ENCODE results near the gene BCL6. TPM values are rescaled to one million over a fixed set of nuclear protein-coding genes. Genes with fewer than 3 reads are reported as not detected.

BCL6 gene
- total RNA-seq, 2 donors from 2014 or later: 53.0 to 88.6 TPM

GRCh38 chr3:187719628-187720336, 25.5 kb downstream of the BCL6 start:
- no peaks in the 10 kb centered on the region for H3K27me3 ChIP-seq
- peaks cover 43% of the 10 kb centered on the region for H3K36me3 ChIP-seq
- H3K4me3 ChIP-seq: no peak overlapping the region
- DNase-seq (ENCODE audit: low spot score): no peak
- no peaks in the 10 kb centered on the region for H3K4me1 ChIP-seq
- peak overlapping the region; percentile 2 to 9 for H3K27ac ChIP-seq
- no peak for TF ChIP-seq CTCF (IDR thresholded peaks at IDR 0.05)
- H3K9me3 ChIP-seq: no peaks in the 10 kb centered on the region

DNA sequence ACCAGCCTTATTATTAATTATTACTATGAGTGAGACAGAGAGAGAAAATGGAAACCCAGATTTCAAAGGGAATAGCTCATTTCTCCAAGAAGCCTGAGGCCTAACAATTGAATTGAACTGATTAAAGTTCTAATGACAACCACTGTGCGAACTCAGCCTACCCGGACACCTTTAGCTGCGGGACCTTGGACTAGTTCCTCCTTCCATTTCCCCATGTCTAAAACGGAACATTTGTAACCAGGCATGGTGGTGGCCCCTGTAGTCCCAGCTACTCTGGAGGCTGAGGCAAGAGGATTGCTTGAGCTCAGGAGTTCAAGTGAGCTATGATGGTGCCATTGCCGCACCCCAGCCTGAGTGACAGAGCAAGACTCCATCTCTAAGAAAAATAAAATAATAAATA, 26.5 kb downstream of the BCL6 start:
- no peaks in the 10 kb centered on the region for H3K9me3 ChIP-seq
- no peaks in the 10 kb centered on the region for H3K27me3 ChIP-seq
- no peak for TF ChIP-seq CTCF (IDR thresholded peaks at IDR 0.05)
- no peak overlapping the region for H3K27ac ChIP-seq
- DNase-seq (ENCODE audit: low spot score): no peak
- H3K36me3 ChIP-seq: peaks cover 33% of the 10 kb centered on the region
- H3K4me3 ChIP-seq: no peak overlapping the region
- peaks cover 0 to 2% of the 10 kb centered on the region in 2 donors for H3K4me1 ChIP-seq

GRCh38 chr3:187717572-187717971, 27.7 kb downstream of the BCL6 start:
- Histone ChIP-seq H3K27me3 (no peaks in the 10 kb centered on the region), H3K4me1 (peaks cover 0 to 4% of the 10 kb centered on the region in 2 donors), H3K9me3 (no peaks in the 10 kb centered on the region), H3K27ac (no peak overlapping the region), H3K4me3 (no peak overlapping the region), H3K36me3 (peaks cover 21% of the 10 kb centered on the region)
- DNase-seq (ENCODE audit: low spot score): no peak
- TF ChIP-seq CTCF (IDR thresholded peaks at IDR 0.05): no peak

- Histone ChIP-seq H3K27ac (no peak overlapping the region), H3K4me1 (peaks cover 0 to 4% of the 10 kb centered on the region in 2 donors), H3K36me3 (no peaks in the 10 kb centered on the region), H3K4me3 (no peak overlapping the region), H3K27me3 (no peaks in the 10 kb centered on the region), H3K9me3 (no peaks in the 10 kb centered on the region)
- DNase-seq (ENCODE audit: low spot score): peak; percentile 75
- TF ChIP-seq CTCF (IDR thresholded peaks at IDR 0.05): peak; percentile 91 to 96
Observed at GRCh38 chr3:187714404-187714979, 30.8 kb downstream of the BCL6 start.

DNA sequence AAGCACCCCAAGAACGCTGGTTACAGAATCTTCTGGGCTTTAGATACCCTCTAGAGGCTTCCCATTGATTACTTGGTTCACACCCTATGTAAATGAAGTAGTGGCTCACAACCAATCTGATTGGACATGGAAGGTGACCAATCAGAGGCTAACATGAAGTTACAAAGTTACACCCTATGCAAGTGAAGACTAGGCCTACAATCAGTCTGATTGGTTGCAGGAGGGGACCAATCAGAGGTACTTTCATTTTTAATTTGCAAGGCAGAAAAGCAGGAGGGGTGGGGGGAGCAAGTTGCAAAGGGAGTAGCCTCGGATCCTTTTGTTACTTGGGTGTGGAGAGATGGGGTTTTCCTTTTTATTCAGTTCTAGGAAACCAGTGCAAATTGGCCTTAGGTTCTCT, 31.8 kb downstream of the BCL6 start:
- H3K36me3 ChIP-seq: no peaks in the 10 kb centered on the region

More for the DNA sequence above, 31.8 kb downstream of the BCL6 start:
- Histone ChIP-seq H3K27me3 (no peaks in the 10 kb centered on the region), H3K4me1 (peaks cover 0 to 4% of the 10 kb centered on the region in 2 donors), H3K9me3 (no peaks in the 10 kb centered on the region), H3K4me3 (no peak overlapping the region), H3K27ac (no peak overlapping the region)
- TF ChIP-seq CTCF (IDR thresholded peaks at IDR 0.05): no peak
- no peak for DNase-seq (ENCODE audit: low spot score)

Measured in right atrium auricular region (tissue), 2 donors.